GM23338 (cell line): ENCODE data around the gene ZNF536.

Experiments used
- CREB1 ChIP-seq: fragments of 250-450 bp; sonication (Bioruptor Pico); IDR thresholded peaks from 2 replicates; pipeline ENCODE4 v1.5.0; 2020; ENCODE audit warnings: low read depth, mild to moderate bottlenecking, moderate library complexity
- EZH2 ChIP-seq: fragments of 200-600 bp; sonication (generic); IDR thresholded peaks from one replicate; pipeline ENCODE4 v1.8.0; 2017; ENCODE audit warnings: antibody characterized with exemption, mild to moderate bottlenecking, low read depth; ENCODE audit not compliant: unreplicated experiment
- EZH2phosphoT487 ChIP-seq: fragments of 200-600 bp; sonication (generic); IDR thresholded peaks from one replicate; pipeline ENCODE4 v1.8.1; 2018; ENCODE audit warnings: antibody characterized with exemption; ENCODE audit not compliant: unreplicated experiment
- JUNB ChIP-seq: IDR thresholded peaks from one replicate; pipeline ENCODE4 v1.6.1; 2016; ENCODE audit warnings: antibody characterized with exemption; ENCODE audit not compliant: unreplicated experiment
- POLR2AphosphoS5 ChIP-seq: IDR thresholded peaks from 2 replicates; pipeline ENCODE4 v1.6.1; 2016; ENCODE audit warnings: antibody characterized with exemption, low read depth
- STAT1 ChIP-seq: IDR thresholded peaks from one replicate; pipeline ENCODE4 v1.6.1; 2016; ENCODE audit warnings: antibody characterized with exemption; ENCODE audit not compliant: unreplicated experiment
- TF ChIP-seq, protein P1 (sequence below), 2 experiments: fragments of 200-600 bp in 1 of 2; sonication (generic) in 1 of 2; conservative IDR thresholded peaks; 2 replicates each; pipeline versions ENCODE4 v1.5.1 to v1.6.1; 2016 to 2017; ENCODE audit warnings: antibody characterized with exemption in 2 of 2, low read depth in 2 of 2, mild to moderate bottlenecking in 2 of 2, moderate library complexity in 1 of 2
- TF ChIP-seq, protein P2 (sequence below): IDR thresholded peaks from one replicate; pipeline ENCODE4 v1.6.1; 2018; ENCODE audit warnings: antibody characterized with exemption; ENCODE audit not compliant: unreplicated experiment
- TF ChIP-seq, protein P3 (sequence below): IDR thresholded peaks from 2 replicates; pipeline ENCODE4 v1.6.1; 2016; ENCODE audit warnings: antibody characterized with exemption

DNA sequence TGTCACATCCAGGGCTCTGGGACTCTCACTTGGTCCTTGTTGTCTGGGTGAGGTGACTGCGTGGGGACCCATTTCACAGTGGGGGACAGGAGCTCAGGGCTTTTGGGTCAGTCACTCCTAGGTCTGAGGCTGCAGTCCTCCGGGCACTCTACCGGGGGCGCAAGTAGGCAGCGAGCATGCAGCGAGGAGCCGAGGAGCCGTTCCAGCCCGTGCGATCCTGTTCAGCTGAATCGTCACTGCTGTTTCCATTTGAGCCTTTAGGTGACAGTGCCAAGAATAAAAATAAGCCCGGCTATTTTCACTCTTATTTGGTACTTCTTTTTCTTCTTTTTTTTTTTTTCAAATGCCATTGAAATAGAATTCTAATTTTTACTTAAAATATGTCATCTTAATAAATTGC lies 126.5 kb downstream of the ZNF536 start:
- TF ChIP-seq, protein P1, sequence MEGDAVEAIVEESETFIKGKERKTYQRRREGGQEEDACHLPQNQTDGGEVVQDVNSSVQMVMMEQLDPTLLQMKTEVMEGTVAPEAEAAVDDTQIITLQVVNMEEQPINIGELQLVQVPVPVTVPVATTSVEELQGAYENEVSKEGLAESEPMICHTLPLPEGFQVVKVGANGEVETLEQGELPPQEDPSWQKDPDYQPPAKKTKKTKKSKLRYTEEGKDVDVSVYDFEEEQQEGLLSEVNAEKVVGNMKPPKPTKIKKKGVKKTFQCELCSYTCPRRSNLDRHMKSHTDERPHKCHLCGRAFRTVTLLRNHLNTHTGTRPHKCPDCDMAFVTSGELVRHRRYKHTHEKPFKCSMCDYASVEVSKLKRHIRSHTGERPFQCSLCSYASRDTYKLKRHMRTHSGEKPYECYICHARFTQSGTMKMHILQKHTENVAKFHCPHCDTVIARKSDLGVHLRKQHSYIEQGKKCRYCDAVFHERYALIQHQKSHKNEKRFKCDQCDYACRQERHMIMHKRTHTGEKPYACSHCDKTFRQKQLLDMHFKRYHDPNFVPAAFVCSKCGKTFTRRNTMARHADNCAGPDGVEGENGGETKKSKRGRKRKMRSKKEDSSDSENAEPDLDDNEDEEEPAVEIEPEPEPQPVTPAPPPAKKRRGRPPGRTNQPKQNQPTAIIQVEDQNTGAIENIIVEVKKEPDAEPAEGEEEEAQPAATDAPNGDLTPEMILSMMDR (conservative IDR thresholded peaks at IDR 0.05; ENCODE audit: low read depth in 2 of 2), result peak; percentile 52 to 69
- no peak for TF ChIP-seq POLR2AphosphoS5
- TF ChIP-seq, protein P2, sequence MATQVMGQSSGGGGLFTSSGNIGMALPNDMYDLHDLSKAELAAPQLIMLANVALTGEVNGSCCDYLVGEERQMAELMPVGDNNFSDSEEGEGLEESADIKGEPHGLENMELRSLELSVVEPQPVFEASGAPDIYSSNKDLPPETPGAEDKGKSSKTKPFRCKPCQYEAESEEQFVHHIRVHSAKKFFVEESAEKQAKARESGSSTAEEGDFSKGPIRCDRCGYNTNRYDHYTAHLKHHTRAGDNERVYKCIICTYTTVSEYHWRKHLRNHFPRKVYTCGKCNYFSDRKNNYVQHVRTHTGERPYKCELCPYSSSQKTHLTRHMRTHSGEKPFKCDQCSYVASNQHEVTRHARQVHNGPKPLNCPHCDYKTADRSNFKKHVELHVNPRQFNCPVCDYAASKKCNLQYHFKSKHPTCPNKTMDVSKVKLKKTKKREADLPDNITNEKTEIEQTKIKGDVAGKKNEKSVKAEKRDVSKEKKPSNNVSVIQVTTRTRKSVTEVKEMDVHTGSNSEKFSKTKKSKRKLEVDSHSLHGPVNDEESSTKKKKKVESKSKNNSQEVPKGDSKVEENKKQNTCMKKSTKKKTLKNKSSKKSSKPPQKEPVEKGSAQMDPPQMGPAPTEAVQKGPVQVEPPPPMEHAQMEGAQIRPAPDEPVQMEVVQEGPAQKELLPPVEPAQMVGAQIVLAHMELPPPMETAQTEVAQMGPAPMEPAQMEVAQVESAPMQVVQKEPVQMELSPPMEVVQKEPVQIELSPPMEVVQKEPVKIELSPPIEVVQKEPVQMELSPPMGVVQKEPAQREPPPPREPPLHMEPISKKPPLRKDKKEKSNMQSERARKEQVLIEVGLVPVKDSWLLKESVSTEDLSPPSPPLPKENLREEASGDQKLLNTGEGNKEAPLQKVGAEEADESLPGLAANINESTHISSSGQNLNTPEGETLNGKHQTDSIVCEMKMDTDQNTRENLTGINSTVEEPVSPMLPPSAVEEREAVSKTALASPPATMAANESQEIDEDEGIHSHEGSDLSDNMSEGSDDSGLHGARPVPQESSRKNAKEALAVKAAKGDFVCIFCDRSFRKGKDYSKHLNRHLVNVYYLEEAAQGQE, result no peak
- TF ChIP-seq EZH2, result no peak
- TF ChIP-seq STAT1, result no peak
- no peak for TF ChIP-seq JUNB
- TF ChIP-seq CREB1 (CRISPR knock-in tag), result no peak
- TF ChIP-seq, protein P3, sequence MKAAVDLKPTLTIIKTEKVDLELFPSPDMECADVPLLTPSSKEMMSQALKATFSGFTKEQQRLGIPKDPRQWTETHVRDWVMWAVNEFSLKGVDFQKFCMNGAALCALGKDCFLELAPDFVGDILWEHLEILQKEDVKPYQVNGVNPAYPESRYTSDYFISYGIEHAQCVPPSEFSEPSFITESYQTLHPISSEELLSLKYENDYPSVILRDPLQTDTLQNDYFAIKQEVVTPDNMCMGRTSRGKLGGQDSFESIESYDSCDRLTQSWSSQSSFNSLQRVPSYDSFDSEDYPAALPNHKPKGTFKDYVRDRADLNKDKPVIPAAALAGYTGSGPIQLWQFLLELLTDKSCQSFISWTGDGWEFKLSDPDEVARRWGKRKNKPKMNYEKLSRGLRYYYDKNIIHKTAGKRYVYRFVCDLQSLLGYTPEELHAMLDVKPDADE, result no peak
- TF ChIP-seq EZH2phosphoT487, result no peak
